Measurements from ENCODE around the gene NRXN3.

GRCh38 chr14:79829405-79830166 lies 1659.4 kb downstream of the NRXN3 start:
- no peak for TF ChIP-seq YY1 (IDR thresholded peaks at IDR 0.05; ENCODE audit: extremely low read depth, insufficient replicate concordance, low read depth, low read length)
- TF ChIP-seq CTCF (IDR thresholded peaks at IDR 0.05 in 2 of 3, conservative IDR thresholded peaks at IDR 0.05 in 1 of 3; ENCODE audit: borderline replicate concordance in 1 of 3, insufficient read depth in 1 of 3, low read depth in 2 of 3, low read length in 2 of 3) = no peak
- no peak for TF ChIP-seq CBX3 (IDR thresholded peaks at IDR 0.05; ENCODE audit: low read depth)
- TF ChIP-seq POLR2AphosphoS5 (IDR thresholded peaks at IDR 0.05; ENCODE audit: low read depth, low read length) = no peak

Measured in HCT116 (cell line).